CD4-positive, alpha-beta T cell (primary cell): ENCODE measurements around the gene HHAT. TPM values are rescaled to one million over a fixed set of nuclear protein-coding genes. Genes with fewer than 3 reads are reported as not detected.

Experiments
- ATAC-seq: fragments of 200-7000 bp; cut with Tn5 transposase; one replicate; pipeline ENCODE4 v1.10.0; 2022; ENCODE audit warnings: mild to moderate bottlenecking; ENCODE audit not compliant: poor library complexity
- CTCF ChIA-PET: fragments of 350-600 bp; sonication (Branson Sonifier 250); formaldehyde crosslinking; loops from one replicate; lab custom pipeline; 2021; ENCODE audit warnings: antibody characterized with exemption, inconsistent platforms; lab: Charles Lee
- POLR2A ChIA-PET: fragments of 350-600 bp; sonication (Branson Sonifier 250); formaldehyde crosslinking; loops from one replicate; lab custom pipeline; 2021; ENCODE audit warnings: antibody characterized with exemption, inconsistent platforms; lab: Charles Lee
- DNase-seq, 14 experiments: peaks; one replicate each; pipeline ENCODE4 v3.0.0-alpha.2; 2013 to 2020; ENCODE audit warnings: mixed read lengths in 2 of 14
- H3K27ac ChIP-seq, 2 donors: one replicate each; pipeline versions ENCODE4 v1.5.1 to v1.7.0; 2013; ENCODE audit warnings: low read length in 2 of 2, low read depth in 1 of 2, mild to moderate bottlenecking in 1 of 2
- H3K27me3 ChIP-seq, 2 experiments: 1 replicate in 1 of 2; 2 replicates in 1 of 2; pipeline versions ENCODE4 v1.6.1 to v1.7.0; 2013; ENCODE audit warnings: low read length in 2 of 2, control low read depth in 1 of 2, mild to moderate bottlenecking in 1 of 2, moderate library complexity in 1 of 2; ENCODE audit not compliant: insufficient read depth in 2 of 2, control insufficient read depth in 1 of 2
- H3K36me3 ChIP-seq: one replicate; pipeline ENCODE4 v1.6.1; 2013; ENCODE audit warnings: low read length, control low read depth; ENCODE audit not compliant: insufficient read depth
- H3K4me1 ChIP-seq: one replicate; pipeline ENCODE4 v1.6.1; 2013; ENCODE audit warnings: low read length, control low read depth; ENCODE audit not compliant: insufficient read depth
- H3K4me3 ChIP-seq: one replicate; pipeline ENCODE4 v1.5.1; 2013; ENCODE audit warnings: mild to moderate bottlenecking, low read length, moderate library complexity
- H3K9me3 ChIP-seq, 2 experiments: 1 replicate in 1 of 2; 2 replicates in 1 of 2; pipeline versions ENCODE4 v1.6.1 to v1.7.0; 2013; ENCODE audit warnings: low read length in 2 of 2, mild to moderate bottlenecking in 2 of 2, control low read depth in 1 of 2, moderate library complexity in 1 of 2; ENCODE audit not compliant: control insufficient read depth in 1 of 2, insufficient read depth in 1 of 2
- H3K27ac Mint-ChIP-seq: one replicate; pipeline ENCODE4 v1.8.0; 2020; ENCODE audit warnings: mixed read lengths
- H3K27me3 Mint-ChIP-seq: one replicate; pipeline ENCODE4 v1.8.0; 2021; ENCODE audit warnings: mixed read lengths
- H3K36me3 Mint-ChIP-seq: one replicate; pipeline ENCODE4 v1.8.0; 2021; ENCODE audit warnings: low read depth, mixed read lengths
- H3K4me1 Mint-ChIP-seq: one replicate; pipeline ENCODE4 v1.8.0; 2021; ENCODE audit warnings: low read depth, mixed read lengths
- H3K4me3 Mint-ChIP-seq: one replicate; pipeline ENCODE4 v1.8.0; 2020; ENCODE audit warnings: mild to moderate bottlenecking, mixed read lengths
- H3K9me3 Mint-ChIP-seq: one replicate; pipeline ENCODE4 v1.8.0; 2020; ENCODE audit warnings: mixed read lengths
- CTCF ChIP-seq: fragments of 200-600 bp; IDR thresholded peaks from one replicate; pipeline ENCODE4 v1.8.0; 2022; ENCODE audit warnings: antibody characterized with exemption, mild to moderate bottlenecking
- intact Hi-C, 2 experiments: fragments of 100-400 bp; cut with DNase I in 1 of 2; cut with micrococcal nuclease in 1 of 2; formaldehyde crosslinking; loops; one replicate each; pipeline versions ENCODE4 v1.15.1 to v1.9.0; 2023 to 2025; cut with DNase I, micrococcal nuclease
- total RNA-seq, 174 experiments: library from RNA in 2 of 174; stranded (reverse) in 2 of 174; gene quantifications; one replicate each; pipeline ENCODE4 v1.2.3 and lab custom pipeline; 2021 to 2026

The HHAT gene
- total RNA-seq, 2 experiments from 2014 or later, result 3.1 to 3.3 TPM

- Histone ChIP-seq H3K9me3 (no peaks in the 10 kb centered on the region), H3K36me3 (no peaks in the 10 kb centered on the region), H3K4me3 (no peak overlapping the region), H3K27ac (no peak overlapping the region), H3K4me1 (no peaks in the 10 kb centered on the region), H3K27me3 (no peaks in the 10 kb centered on the region)
- Mint-ChIP-seq H3K27me3 (no peaks in the 10 kb centered on the region), H3K9me3 (no peaks in the 10 kb centered on the region), H3K4me1 (no peaks in the 10 kb centered on the region), H3K27ac (no peak overlapping the region), H3K36me3 (no peaks in the 10 kb centered on the region), H3K4me3 (no peak overlapping the region)
- ATAC-seq (no peak), DNase-seq (no peak)
- ChIA-PET CTCF (no interaction called here), POLR2A (no interaction called here)
- intact Hi-C loops, result no loop called here
- TF ChIP-seq CTCF, result no peak
Observed at GRCh38 chr1:210558302-210558701, 229.6 kb downstream of the HHAT start.

GRCh38 chr1:210565306-210565705 lies 236.6 kb downstream of the HHAT start:
- DNase-seq, result no peak
- no peak for TF ChIP-seq CTCF
- H3K27me3 ChIP-seq, result no peaks in the 10 kb centered on the region
- POLR2A ChIA-PET, result no interaction called here
- no peak overlapping the region for H3K27ac ChIP-seq
- Mint-ChIP-seq H3K27me3 (no peaks in the 10 kb centered on the region), H3K9me3 (no peaks in the 10 kb centered on the region), H3K4me3 (no peak overlapping the region), H3K36me3 (no peaks in the 10 kb centered on the region), H3K27ac (no peak overlapping the region), H3K4me1 (no peaks in the 10 kb centered on the region)
- no peak overlapping the region for H3K4me3 ChIP-seq
- CTCF ChIA-PET, result no interaction called here
- H3K4me1 ChIP-seq, result no peaks in the 10 kb centered on the region
- ATAC-seq, result no peak
- no peaks in the 10 kb centered on the region for H3K9me3 ChIP-seq
- H3K36me3 ChIP-seq, result no peaks in the 10 kb centered on the region
- intact Hi-C loops, result no loop called here

GRCh38 chr1:210568631-210569030 lies 239.9 kb downstream of the HHAT start:
- H3K27me3 ChIP-seq, result no peaks in the 10 kb centered on the region
- Mint-ChIP-seq H3K9me3 (no peaks in the 10 kb centered on the region), H3K36me3 (no peaks in the 10 kb centered on the region), H3K27ac (no peak overlapping the region), H3K27me3 (no peaks in the 10 kb centered on the region), H3K4me1 (no peaks in the 10 kb centered on the region), H3K4me3 (no peak overlapping the region)
- H3K36me3 ChIP-seq, result no peaks in the 10 kb centered on the region
- no peak overlapping the region for H3K4me3 ChIP-seq
- H3K4me1 ChIP-seq, result no peaks in the 10 kb centered on the region
- H3K9me3 ChIP-seq, result no peaks in the 10 kb centered on the region
- H3K27ac ChIP-seq, result no peak overlapping the region
- TF ChIP-seq CTCF, result no peak
- POLR2A ChIA-PET, result no interaction called here
- DNase-seq (no peak), ATAC-seq (no peak)
- CTCF ChIA-PET, result no interaction called here
- intact Hi-C loops, result no loop called here
